ENCODE data around the gene IMPDH1. TPM values are rescaled to one million over a fixed set of nuclear protein-coding genes. Genes with fewer than 3 reads are reported as not detected.

IMPDH1 gene
- total RNA-seq, 1 donor, result 54.0 TPM

GRCh38 chr7:128393526-128394330, 16.1 kb downstream of the IMPDH1 start:
- no peak overlapping the region for H3K4me3 ChIP-seq (ENCODE audit: low read depth, low read length)
- TF ChIP-seq CTCF (IDR thresholded peaks at IDR 0.05; ENCODE audit: insufficient read depth, low read depth, low read length), result no peak
- no peak for DNase-seq (ENCODE audit: low read depth)

GRCh38 chr7:128392446-128393327, 17.1 kb downstream of the IMPDH1 start:
- H3K4me3 ChIP-seq (ENCODE audit: low read depth, low read length), result no peak overlapping the region
- TF ChIP-seq CTCF (IDR thresholded peaks at IDR 0.05; ENCODE audit: insufficient read depth, low read depth, low read length), result no peak
- DNase-seq (ENCODE audit: low read depth), result no peak

- no peak for DNase-seq (ENCODE audit: low read depth)
- TF ChIP-seq CTCF (IDR thresholded peaks at IDR 0.05; ENCODE audit: insufficient read depth, low read depth, low read length), result no peak
- no peak overlapping the region for H3K4me3 ChIP-seq (ENCODE audit: low read depth, low read length)
Measured at GRCh38 chr7:128391805-128392204, 18.0 kb downstream of the IMPDH1 start.

GRCh38 chr7:128390871-128391565, 18.8 kb downstream of the IMPDH1 start:
- TF ChIP-seq CTCF (IDR thresholded peaks at IDR 0.05; ENCODE audit: insufficient read depth, low read depth, low read length), result no peak
- DNase-seq (ENCODE audit: low read depth), result no peak
- H3K4me3 ChIP-seq (ENCODE audit: low read depth, low read length), result no peak overlapping the region

- H3K4me3 ChIP-seq (ENCODE audit: low read depth, low read length), result no peak overlapping the region
- DNase-seq (ENCODE audit: low read depth), result no peak
- TF ChIP-seq CTCF (IDR thresholded peaks at IDR 0.05; ENCODE audit: insufficient read depth, low read depth, low read length), result no peak
Measured at GRCh38 chr7:128389618-128390329, 20.0 kb downstream of the IMPDH1 start.

GRCh38 chr7:128389085-128389617, 20.6 kb downstream of the IMPDH1 start:
- no peak for DNase-seq (ENCODE audit: low read depth)
- TF ChIP-seq CTCF (IDR thresholded peaks at IDR 0.05; ENCODE audit: insufficient read depth, low read depth, low read length), result peak; percentile 1

More at GRCh38 chr7:128389085-128389617, 20.6 kb downstream of the IMPDH1 start:
- no peak overlapping the region for H3K4me3 ChIP-seq (ENCODE audit: low read depth, low read length)

Measured in fibroblast of villous mesenchyme (primary cell).